Thoracic aorta (tissue), 2 donors: ENCODE results near the gene CROT. TPM values are rescaled to one million over a fixed set of nuclear protein-coding genes. Genes with fewer than 3 reads are reported as not detected.

Experiments used
- ATAC-seq: fragments of 150-250 bp; one replicate; pipeline ENCODE4 v1.8.0; 2017; ENCODE audit warnings: low read depth; ENCODE audit not compliant: insufficient number of reproducible peaks, low FRiP score
- DNase-seq: peaks from one replicate; pipeline ENCODE4 v3.0.0-alpha.2; 2020; ENCODE audit warnings: low spot score
- H3K27ac ChIP-seq, 2 donors: fragments of 200-600 bp; sonication (generic); 1 replicate in 1 of 2; 2 replicates in 1 of 2; pipeline ENCODE4 v1.5.1; 2016; ENCODE audit warnings: mild to moderate bottlenecking in 2 of 2, moderate library complexity in 2 of 2
- H3K27me3 ChIP-seq: fragments of 200-600 bp; sonication (generic); replicated peaks from 2 replicates; pipeline ENCODE4 v1.6.0; 2016; ENCODE audit warnings: mild to moderate bottlenecking; ENCODE audit not compliant: insufficient read depth
- H3K36me3 ChIP-seq: fragments of 200-600 bp; sonication (generic); one replicate; pipeline ENCODE4 v1.5.1; 2016
- H3K4me1 ChIP-seq, 2 donors: fragments of 200-600 bp; sonication (generic); 1 replicate in 1 of 2; 2 replicates in 1 of 2; pipeline versions ENCODE4 v1.5.1 to v1.6.0; 2016; ENCODE audit warnings: low read depth in 2 of 2, mild to moderate bottlenecking in 1 of 2; ENCODE audit not compliant: control insufficient read depth in 1 of 2
- H3K4me3 ChIP-seq: fragments of 200-600 bp; sonication (generic); 2 replicates; pipeline ENCODE4 v1.5.1; 2016; ENCODE audit warnings: mild to moderate bottlenecking
- H3K9me3 ChIP-seq: fragments of 200-600 bp; sonication (generic); 2 replicates; pipeline ENCODE4 v1.5.1; 2016
- total RNA-seq, 2 donors: library from RNA; depleted of rRNA; stranded (reverse); fragments of >200 nt; gene quantifications; one replicate each; pipeline versions ENCODE4 v1.1.0 to v1.2.3, GENCODE V29; 2016
- TF ChIP-seq, protein P1 (sequence below): fragments of 200-600 bp; sonication (generic); IDR thresholded peaks from one replicate; pipeline ENCODE4 v1.5.1; 2019; ENCODE audit warnings: antibody characterized with exemption

Gene CROT
- total RNA-seq, 2 donors from 2014 or later: 11.3 to 16.7 TPM

DNA sequence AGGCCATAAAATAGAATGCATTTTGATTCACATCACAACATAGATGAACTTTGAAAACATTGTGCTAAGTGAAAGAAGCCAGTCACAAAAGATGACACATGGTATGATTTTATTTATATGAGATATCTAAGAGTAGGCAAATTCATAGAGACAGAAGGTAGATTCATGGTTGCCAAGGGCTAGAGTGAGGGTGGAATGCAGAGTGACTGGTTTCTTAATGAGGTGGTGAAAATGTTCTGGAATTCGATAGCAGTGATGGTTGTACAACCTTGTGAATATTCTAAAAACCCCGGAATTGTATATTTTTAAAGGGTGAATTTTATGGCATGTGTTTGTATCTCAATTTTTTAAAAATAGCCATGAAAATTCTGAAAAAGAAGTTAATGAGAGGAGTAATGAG, 87.1 kb downstream of the CROT start:
- ATAC-seq: no peak
- Histone ChIP-seq H3K27me3 (no peaks in the 10 kb centered on the region), H3K36me3 (no peaks in the 10 kb centered on the region), H3K4me3 (no peak overlapping the region), H3K27ac (no peak overlapping the region), H3K4me1 (no peaks in the 10 kb centered on the region), H3K9me3 (no peaks in the 10 kb centered on the region)
- no peak for DNase-seq
- TF ChIP-seq, protein P1, sequence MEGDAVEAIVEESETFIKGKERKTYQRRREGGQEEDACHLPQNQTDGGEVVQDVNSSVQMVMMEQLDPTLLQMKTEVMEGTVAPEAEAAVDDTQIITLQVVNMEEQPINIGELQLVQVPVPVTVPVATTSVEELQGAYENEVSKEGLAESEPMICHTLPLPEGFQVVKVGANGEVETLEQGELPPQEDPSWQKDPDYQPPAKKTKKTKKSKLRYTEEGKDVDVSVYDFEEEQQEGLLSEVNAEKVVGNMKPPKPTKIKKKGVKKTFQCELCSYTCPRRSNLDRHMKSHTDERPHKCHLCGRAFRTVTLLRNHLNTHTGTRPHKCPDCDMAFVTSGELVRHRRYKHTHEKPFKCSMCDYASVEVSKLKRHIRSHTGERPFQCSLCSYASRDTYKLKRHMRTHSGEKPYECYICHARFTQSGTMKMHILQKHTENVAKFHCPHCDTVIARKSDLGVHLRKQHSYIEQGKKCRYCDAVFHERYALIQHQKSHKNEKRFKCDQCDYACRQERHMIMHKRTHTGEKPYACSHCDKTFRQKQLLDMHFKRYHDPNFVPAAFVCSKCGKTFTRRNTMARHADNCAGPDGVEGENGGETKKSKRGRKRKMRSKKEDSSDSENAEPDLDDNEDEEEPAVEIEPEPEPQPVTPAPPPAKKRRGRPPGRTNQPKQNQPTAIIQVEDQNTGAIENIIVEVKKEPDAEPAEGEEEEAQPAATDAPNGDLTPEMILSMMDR: no peak

DNA sequence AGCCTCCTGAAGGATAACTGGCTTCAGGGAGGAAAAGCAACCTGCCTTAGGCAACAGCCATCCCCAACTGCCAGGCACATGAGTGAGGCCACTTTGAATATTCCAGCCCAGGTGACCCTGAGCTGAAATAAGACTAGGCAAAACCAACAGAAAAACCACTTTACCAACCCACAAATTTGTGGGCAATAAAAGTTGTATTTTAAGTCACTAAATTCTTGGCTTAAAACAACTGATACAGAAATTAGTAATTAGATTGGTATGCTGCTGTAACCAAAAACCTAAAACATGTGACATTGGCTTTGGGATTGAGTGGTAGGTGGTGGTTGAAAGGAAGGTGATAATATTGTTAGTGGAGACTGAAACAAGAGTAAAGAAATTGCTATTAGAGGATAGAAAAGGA, 90.1 kb downstream of the CROT start:
- Histone ChIP-seq H3K9me3 (no peaks in the 10 kb centered on the region), H3K36me3 (no peaks in the 10 kb centered on the region), H3K27me3 (no peaks in the 10 kb centered on the region), H3K27ac (no peak overlapping the region), H3K4me3 (no peak overlapping the region), H3K4me1 (no peaks in the 10 kb centered on the region)
- ATAC-seq (no peak), DNase-seq (no peak)
- TF ChIP-seq, protein P1: no peak

DNA sequence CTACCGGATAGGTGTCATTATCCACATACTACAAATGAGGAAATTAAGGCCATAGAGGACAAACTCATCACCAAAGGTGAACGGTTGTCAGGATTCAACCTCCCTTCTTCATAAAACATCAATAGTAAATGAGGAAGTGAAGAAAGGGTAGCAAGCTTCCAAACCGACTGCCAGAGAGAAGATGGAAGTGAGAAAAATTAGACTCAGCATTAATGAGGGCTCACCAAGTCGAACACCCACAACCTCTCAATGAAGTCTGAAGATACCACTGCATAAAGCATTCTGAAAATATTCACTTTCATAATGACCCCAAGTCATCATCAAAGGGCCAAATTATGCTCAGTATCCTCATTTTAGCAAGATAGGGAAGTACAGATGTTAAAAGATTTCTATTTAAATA, 100.4 kb downstream of the CROT start:
- Histone ChIP-seq H3K4me3 (no peak overlapping the region), H3K9me3 (no peaks in the 10 kb centered on the region), H3K27ac (no peak overlapping the region), H3K36me3 (no peaks in the 10 kb centered on the region), H3K4me1 (no peaks in the 10 kb centered on the region), H3K27me3 (no peaks in the 10 kb centered on the region)
- TF ChIP-seq, protein P1: no peak
- no peak for ATAC-seq
- DNase-seq: no peak

DNA sequence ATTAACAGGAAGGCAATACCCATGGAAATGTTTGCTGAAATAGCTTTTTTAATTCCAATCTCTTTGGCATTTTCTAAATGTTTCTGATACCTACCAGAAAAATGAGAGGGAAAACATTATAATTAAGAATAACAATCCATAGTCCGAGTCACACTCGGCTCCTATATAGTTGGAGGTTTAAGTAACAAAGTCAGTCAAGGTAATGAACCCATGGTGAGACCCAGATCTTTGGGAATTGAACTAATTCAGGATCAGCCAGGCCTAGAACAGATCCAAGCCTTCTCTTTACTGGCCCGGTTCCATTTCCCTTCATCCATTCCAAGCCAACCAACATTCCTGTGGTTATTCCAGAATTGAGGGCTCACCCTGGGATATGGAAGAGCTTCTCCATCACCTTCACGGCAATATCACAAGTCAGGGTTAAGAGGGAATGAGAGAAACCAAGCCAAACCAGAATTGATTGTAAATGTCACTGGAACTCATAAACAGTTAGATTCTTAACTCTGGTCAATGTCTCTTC, 101.7 kb downstream of the CROT start:
- no peak for ATAC-seq
- Histone ChIP-seq H3K4me3 (no peak overlapping the region), H3K4me1 (no peaks in the 10 kb centered on the region), H3K36me3 (no peaks in the 10 kb centered on the region), H3K27me3 (no peaks in the 10 kb centered on the region), H3K9me3 (no peaks in the 10 kb centered on the region), H3K27ac (no peak overlapping the region)
- no peak for DNase-seq
- TF ChIP-seq, protein P1: no peak

DNA sequence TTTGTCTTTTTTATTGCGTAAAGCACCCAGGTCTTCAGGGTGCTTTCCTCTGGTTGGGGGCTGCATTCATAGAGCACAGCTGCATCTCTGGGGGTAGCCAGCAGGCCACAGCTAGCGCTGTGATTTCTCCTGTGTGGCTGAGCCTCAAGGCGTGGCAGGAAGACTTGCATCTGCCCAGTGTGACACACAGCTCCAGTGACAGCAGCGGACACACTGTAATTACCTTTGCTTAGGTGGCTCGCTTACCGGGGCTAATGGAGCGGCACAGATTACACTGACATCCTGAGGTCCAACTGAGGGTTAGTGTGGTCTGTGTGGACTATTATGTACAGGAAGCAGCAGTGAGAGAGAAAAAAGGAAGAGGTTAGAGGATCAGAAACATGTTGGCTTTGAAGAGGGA, 102.9 kb downstream of the CROT start:
- H3K36me3 ChIP-seq: no peaks in the 10 kb centered on the region
- H3K9me3 ChIP-seq: no peaks in the 10 kb centered on the region
- no peak for DNase-seq
- H3K27me3 ChIP-seq: no peaks in the 10 kb centered on the region
- TF ChIP-seq, protein P1: no peak
- no peaks in the 10 kb centered on the region for H3K4me1 ChIP-seq
- no peak for ATAC-seq
- H3K4me3 ChIP-seq: no peak overlapping the region
- no peak overlapping the region for H3K27ac ChIP-seq

Other genes with a start within 250 kb of the CROT start
- gene DMTF1, start 193.2 kb upstream of the CROT start, total RNA-seq: 100 to 1,000 TPM; 108 to 172 TPM
- gene TMEM243, start 125.9 kb upstream of the CROT start, total RNA-seq: 10 to 100 TPM; 30.6 to 31.3 TPM
- 1 to 10 TPM; 1.4 to 8.7 TPM for gene ABCB4, start 130.0 kb downstream of the CROT start, total RNA-seq